ENCODE measurements around the gene APOL6.

The APOL6 gene

GRCh38 chr22:35711336-35711735 is 63.1 kb downstream of the APOL6 start:
- Histone ChIP-seq H3K4me3 (ENCODE audit: control insufficient read depth in 1 of 7, extremely low read depth in 1 of 7, insufficient read depth in 4 of 7, low read depth in 2 of 7, low read length in 6 of 7) (no peak overlapping the region), H3K27me3 (replicated peaks in 2 of 5; ENCODE audit: control insufficient read depth in 4 of 5, insufficient read depth in 5 of 5, low read length in 4 of 5) (no peaks in the 10 kb centered on the region), H3K36me3 (ENCODE audit: control insufficient read depth in 4 of 4, insufficient read depth in 4 of 4, low read length in 3 of 4) (no peaks in the 10 kb centered on the region), H3K27ac (ENCODE audit: insufficient read depth in 1 of 2, low read depth in 1 of 2, low read length in 2 of 2, poor library complexity in 1 of 2, severe bottlenecking in 2 of 2) (no peak overlapping the region), H3K4me1 (ENCODE audit: control extremely low read depth in 1 of 4, control insufficient read depth in 4 of 4, insufficient read depth in 4 of 4, low read length in 3 of 4) (no peaks in the 10 kb centered on the region), H3K9me3 (ENCODE audit: control extremely low read depth in 1 of 5, control insufficient read depth in 4 of 5, insufficient read depth in 2 of 5, low read depth in 1 of 5, low read length in 4 of 5) (peaks cover 0 to 6% (median 2%) of the 10 kb centered on the region in 5 experiments)
- CTCF ChIA-PET, result no interaction called here
- POLR2A ChIA-PET, result no interaction called here
- DNase-seq, result no peak
- 100% methylated on average over 1 of the region's 4 CpGs for WGBS (ENCODE audit: insufficient coverage)

GRCh38 chr22:35712672-35713071 is 64.4 kb downstream of the APOL6 start:
- H3K9me3 ChIP-seq (ENCODE audit: control extremely low read depth in 1 of 5, control insufficient read depth in 4 of 5, insufficient read depth in 2 of 5, low read depth in 1 of 5, low read length in 4 of 5), result peaks cover 0 to 6% (median 2%) of the 10 kb centered on the region in 5 experiments

GRCh38 chr22:35717572-35717971 is 69.3 kb downstream of the APOL6 start, which contains the start of gene APOL5:
Gene APOL5, plus strand, starts transcription at chr22:35717872. Its CDS starts 0 bp downstream, at chr22:35717872.
- peaks cover 0 to 6% (median 4%) of the 10 kb centered on the region in 5 experiments for H3K9me3 ChIP-seq (ENCODE audit: control extremely low read depth in 1 of 5, control insufficient read depth in 4 of 5, insufficient read depth in 2 of 5, low read depth in 1 of 5, low read length in 4 of 5)
- ChIA-PET POLR2A (interaction anchor here (0.6 kb wide), 1 partner anchor 178 kb away, joined by 3 read pairs; no protein-coding TSS in a partner anchor), CTCF (interaction anchor here (0.6 to 0.8 kb wide), 2 partner anchors 29 to 77 kb away, joined by 3 read pairs; no protein-coding TSS in a partner anchor)
- no peak for DNase-seq
- H3K4me3 ChIP-seq (ENCODE audit: control insufficient read depth in 1 of 7, extremely low read depth in 1 of 7, insufficient read depth in 4 of 7, low read depth in 2 of 7, low read length in 6 of 7), result no peak within 1 kb of the TSS
- H3K27ac ChIP-seq (ENCODE audit: insufficient read depth in 1 of 2, low read depth in 1 of 2, low read length in 2 of 2, poor library complexity in 1 of 2, severe bottlenecking in 2 of 2), result no peak within 1 kb of the TSS
- no peaks in the 10 kb centered on the region for H3K36me3 ChIP-seq (ENCODE audit: control insufficient read depth in 4 of 4, insufficient read depth in 4 of 4, low read length in 3 of 4)
- WGBS (ENCODE audit: insufficient coverage), result no CpG with 5 or more reads among the region's 3 CpGs
- H3K4me1 ChIP-seq (ENCODE audit: control extremely low read depth in 1 of 4, control insufficient read depth in 4 of 4, insufficient read depth in 4 of 4, low read length in 3 of 4), result no peaks in the 10 kb centered on the region
- H3K27me3 ChIP-seq (replicated peaks in 2 of 5; ENCODE audit: control insufficient read depth in 4 of 5, insufficient read depth in 5 of 5, low read length in 4 of 5), result no peaks in the 10 kb centered on the region

More at GRCh38 chr22:35712672-35713071, 64.4 kb downstream of the APOL6 start:
- H3K4me1 ChIP-seq (ENCODE audit: control extremely low read depth in 1 of 4, control insufficient read depth in 4 of 4, insufficient read depth in 4 of 4, low read length in 3 of 4), result no peaks in the 10 kb centered on the region
- POLR2A ChIA-PET, result no interaction called here
- CTCF ChIA-PET, result no interaction called here
- no peak overlapping the region for H3K4me3 ChIP-seq (ENCODE audit: control insufficient read depth in 1 of 7, extremely low read depth in 1 of 7, insufficient read depth in 4 of 7, low read depth in 2 of 7, low read length in 6 of 7)
- 100% methylated on average over 2 of the region's 2 CpGs for WGBS (ENCODE audit: insufficient coverage)
- no peak overlapping the region for H3K27ac ChIP-seq (ENCODE audit: insufficient read depth in 1 of 2, low read depth in 1 of 2, low read length in 2 of 2, poor library complexity in 1 of 2, severe bottlenecking in 2 of 2)
- H3K27me3 ChIP-seq (replicated peaks in 2 of 5; ENCODE audit: control insufficient read depth in 4 of 5, insufficient read depth in 5 of 5, low read length in 4 of 5), result no peaks in the 10 kb centered on the region
- H3K36me3 ChIP-seq (ENCODE audit: control insufficient read depth in 4 of 4, insufficient read depth in 4 of 4, low read length in 3 of 4), result no peaks in the 10 kb centered on the region
- no peak for DNase-seq

All from common myeloid progenitor, CD34-positive (primary cell).